NCI-H146 (cell line): Measurements from ENCODE around the gene PTCH1.

ENCODE experiments used
- DNase-seq: peaks from one replicate; lab custom pipeline; 2025; lab: John Stamatoyannopoulos, UW

The PTCH1 gene

DNA sequence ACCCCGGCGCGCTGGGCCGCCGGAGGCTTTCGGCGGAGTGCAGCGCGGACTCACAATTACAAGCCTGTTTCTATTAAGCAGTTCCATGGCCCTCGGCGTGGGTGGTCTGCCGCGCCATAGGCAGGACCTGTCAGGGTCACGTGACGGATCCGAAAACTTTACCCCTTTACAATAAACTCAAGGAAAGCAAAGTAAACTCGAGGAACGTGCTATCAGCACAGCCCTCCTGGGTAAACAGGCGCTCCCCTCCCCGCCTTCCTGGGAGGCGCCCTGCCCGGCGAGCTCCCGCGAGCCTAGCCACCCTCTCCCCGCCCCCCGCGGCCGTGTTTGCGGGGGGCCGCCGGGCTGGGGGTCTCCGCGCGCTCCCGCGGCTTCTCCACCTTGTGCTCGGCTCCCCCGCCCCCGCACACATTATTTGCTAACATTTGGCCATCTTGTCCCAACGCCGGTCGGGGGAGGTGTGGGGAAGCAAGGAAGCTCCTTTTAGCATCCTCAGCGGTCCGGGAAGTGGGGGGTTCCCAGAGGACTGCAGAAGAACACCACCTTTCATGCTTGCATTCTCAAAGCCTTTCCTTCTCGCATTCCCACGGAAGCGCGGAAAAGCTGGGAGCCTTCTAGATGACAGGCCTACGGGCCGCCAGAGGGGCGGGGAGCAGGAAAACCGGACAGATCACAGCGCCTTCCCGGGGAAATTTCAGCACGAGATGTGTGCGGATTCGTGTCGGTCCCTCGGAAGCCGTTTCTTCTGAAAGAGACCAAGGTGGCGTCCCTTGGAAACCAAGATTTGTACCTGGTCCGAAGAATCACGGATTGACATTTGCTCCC lies at the start of gene PTCH1:
PTCH1 (minus strand) TSS at position 238 of the 825 bp plus-strand sequence.
- peak; percentile 9 for DNase-seq

DNA sequence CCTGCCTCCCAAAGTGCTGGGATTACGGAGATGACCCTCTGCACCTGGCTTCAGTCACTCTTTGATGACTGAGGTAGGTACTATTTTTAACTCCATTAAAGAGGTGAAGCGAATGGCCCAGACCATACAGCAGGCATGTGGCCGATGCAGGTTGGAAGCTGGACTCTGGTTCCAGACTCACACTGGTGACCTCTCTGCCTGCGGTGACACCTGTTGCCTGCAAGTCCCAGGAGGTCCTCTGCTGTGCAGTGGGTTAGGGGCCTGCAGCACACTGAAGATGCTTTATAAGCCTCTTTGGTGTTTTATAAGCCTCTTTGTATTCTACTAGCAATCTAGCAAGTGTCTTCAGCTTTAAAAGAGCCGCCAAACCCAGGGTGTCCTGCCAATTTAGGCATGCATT lies 49.2 kb upstream of the PTCH1 start:
- no peak for DNase-seq

DNA sequence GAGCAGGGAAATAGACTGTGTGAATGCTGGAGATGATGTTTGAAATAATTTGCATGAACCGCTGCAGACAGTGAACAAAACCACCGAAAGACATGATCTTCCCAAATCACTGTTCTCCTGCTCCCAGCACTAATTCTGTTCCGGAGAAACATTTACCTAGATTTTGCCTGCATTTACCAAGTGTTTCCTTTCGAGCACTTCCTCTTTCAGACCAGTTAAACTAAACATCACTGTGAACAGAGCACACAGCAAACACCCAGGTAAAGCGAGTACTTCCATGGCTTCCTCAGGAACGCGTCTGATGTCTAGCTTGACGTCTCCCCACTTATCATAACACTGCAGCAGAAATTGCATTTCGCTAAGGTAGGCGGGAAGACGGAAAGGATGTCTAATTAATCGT lies 45.1 kb upstream of the PTCH1 start:
- no peak for DNase-seq

DNA sequence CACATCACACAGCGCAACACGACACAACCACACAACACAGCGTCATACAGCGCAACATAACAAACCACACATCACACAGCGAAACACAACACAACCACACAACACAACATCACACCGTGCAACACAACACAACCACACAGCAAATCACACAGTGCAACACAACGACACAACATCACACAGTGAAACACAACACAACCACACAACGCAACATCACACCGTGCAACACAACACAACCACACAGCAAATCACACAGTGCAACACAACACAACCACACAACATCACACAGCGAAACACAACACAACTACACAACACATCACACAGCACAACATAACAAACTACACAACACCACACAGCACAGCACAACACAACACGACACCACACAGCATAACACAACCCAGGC lies 40.4 kb upstream of the PTCH1 start:
- no peak for DNase-seq

DNA sequence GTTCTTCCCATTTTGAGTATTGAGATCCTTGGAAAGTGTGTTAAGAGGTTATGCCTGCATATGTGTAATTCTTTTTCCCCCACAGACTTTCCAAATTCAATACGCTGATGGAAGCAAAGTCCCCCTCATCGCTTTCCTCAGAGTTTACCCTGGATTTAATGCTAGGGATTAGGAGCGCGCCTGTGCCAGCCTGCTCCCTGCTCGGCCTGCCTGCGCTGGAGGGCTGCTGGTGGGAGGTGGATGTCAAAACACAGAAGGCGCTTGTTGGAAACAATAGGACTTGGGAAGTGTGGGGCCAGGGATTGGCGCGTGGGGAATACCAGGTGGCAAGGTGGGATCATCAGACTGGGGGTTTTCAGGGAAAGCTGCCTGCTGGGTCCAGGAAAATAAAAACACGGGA lies 39.8 kb upstream of the PTCH1 start:
- DNase-seq: no peak

DNA sequence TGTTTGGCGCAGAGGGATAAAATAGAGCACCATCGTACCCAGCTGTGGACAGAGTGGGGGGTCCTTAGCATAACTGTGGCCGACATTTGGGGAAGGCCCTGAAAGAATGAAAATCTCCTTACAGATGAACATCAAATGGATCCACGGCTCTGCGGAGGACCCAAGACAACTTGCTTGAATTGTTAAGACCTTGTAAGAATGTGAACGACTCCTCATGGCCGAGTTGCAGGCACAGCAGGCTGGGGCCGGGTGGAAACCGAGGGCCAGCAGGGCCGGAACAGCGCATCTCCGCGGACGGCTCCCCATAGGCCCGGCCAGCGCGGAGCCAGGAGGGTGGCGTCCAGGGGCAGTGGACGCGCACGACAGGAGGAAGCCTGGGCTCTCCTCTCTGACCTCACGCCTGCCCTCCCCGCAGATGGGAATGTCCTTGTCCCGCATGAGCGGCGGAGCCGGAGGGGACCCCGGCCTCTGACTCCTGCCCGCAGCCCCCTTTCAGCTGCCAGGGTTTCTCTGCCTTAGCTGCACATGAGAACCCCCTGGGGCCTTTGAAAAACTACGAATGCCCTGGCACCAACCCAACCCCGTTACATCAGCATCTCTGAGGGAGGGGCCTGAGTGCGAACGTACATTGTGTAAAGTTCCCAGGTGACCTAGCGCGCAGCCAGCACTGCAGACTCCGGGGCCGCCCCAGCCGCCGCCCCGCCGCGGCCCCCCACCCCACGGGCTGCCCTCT lies 36.2 kb upstream of the PTCH1 start:
- DNase-seq: no peak

DNA sequence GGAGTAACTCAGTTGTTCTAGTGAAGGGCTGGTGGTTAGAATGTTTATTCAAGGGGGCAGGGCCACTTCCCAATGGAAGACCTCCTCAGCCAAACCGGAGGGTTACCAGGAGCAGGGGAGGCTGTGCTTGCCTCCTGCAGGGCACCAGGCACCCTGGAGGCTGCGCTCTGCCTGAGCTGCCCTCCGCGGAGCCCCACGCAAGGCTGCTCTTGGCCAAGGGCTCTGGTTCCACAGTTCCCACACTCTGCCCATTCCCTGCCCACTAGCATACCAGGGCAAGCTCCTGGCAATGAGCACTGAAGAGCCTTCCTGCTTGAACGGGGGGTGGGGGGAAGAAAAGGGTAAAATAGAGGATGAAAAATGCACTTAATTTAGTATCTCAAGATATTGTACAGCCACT lies 35.5 kb upstream of the PTCH1 start:
- no peak for DNase-seq

DNA sequence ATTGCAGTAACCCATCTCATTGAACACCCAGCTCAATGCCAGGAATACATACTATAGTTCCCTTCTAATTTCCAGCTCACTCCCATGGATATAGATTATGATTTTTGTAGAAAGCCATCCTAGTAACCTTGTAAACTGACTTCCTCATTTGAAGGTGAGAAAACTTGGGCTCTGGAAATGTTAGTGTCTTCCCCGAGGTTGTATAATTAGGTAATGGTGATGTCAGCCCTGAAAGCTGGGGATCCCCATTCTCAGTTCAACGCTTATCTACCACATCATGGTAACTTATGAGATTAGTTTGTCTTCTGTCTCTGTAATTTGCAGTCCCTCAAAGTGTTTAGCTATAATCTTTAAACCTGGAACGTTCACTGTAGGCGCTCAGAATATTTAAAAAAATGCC lies 34.6 kb upstream of the PTCH1 start:
- no peak for DNase-seq

DNA sequence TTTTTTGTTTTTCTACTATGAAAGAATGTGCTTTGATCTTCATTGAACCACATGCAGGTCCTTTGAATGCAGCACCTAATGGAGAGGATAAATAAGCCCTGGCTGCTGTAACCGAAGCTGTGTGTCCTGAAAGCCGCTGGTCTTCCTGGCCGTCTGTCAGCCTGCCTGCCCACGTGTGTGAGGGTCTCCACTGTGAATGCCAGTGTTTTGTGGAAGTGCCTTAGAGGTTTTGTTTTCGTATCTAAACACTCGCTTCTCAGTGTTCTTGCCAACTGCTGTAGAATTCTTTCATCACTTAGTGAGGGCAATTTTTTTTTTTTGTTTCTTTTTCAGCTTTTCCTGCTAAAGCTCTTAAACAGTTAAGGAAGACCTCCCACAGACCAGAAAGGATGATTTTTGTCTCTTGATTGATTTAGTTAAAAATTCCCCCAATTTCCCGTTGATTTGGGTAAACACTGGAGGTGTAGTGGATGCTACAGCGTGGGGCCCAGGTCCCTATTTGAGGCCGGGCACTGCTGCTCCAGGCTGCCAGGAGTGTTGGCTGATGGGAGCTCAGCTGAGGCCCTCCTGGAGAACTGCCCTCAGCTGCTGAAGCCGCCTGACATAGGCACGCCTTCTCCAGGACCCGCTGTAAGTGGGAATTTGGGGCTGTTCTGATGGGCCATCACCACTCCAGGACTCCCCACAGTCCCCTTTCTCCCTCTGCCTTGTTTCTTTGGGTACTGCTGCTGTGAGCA lies 29.2 kb upstream of the PTCH1 start:
- DNase-seq: no peak

DNA sequence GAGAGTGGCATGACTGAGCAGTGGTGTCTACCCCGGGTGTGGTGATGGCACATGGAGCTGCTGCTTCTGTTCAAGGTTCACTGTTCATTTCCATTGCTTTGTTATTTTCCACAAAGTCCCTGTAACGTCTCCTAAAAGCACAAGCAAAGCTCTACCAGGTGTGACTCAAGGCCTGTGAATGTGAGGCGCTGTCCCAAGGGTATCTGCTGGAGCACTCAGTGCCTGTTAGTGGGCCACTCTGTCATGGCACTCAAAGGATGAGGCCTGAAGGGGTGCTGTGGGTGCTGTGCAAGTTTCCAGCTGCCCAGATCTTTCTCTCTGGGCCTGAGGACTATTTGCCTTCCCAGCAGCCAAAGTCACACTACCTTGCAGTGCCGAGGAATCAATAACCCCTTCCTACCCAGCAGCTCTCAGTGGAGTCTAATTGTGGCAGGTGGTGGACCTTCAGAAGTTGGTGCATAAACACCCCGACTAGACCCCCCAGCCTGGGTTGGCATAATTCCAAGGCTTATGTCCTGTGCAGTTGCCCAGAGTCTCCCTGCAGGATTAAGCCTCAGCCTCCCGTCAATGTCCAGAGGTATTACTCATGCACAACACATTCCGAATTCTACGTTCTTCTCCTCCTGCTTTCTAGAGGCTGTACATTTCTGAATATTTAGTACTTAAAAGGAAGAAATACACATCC lies 17.4 kb upstream of the PTCH1 start:
- DNase-seq: no peak

DNA sequence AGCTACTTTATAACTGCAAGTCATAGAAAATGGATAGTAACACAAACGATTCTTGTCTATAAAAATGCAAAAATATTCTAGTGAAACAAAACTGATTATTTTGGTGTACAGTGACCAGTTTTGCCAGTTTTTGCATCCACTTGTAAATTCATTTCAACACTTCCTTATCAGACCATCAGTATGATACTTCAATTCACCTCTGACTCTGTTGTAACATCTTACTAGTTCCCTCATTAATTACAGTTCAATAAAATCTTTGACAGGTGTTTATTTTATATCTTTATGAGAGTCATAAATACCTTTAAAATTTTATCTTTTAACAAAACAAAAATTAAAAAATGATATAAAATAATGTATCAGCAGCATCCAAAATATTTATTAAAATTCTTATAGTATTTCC lies 13.1 kb upstream of the PTCH1 start:
- no peak for DNase-seq

DNA sequence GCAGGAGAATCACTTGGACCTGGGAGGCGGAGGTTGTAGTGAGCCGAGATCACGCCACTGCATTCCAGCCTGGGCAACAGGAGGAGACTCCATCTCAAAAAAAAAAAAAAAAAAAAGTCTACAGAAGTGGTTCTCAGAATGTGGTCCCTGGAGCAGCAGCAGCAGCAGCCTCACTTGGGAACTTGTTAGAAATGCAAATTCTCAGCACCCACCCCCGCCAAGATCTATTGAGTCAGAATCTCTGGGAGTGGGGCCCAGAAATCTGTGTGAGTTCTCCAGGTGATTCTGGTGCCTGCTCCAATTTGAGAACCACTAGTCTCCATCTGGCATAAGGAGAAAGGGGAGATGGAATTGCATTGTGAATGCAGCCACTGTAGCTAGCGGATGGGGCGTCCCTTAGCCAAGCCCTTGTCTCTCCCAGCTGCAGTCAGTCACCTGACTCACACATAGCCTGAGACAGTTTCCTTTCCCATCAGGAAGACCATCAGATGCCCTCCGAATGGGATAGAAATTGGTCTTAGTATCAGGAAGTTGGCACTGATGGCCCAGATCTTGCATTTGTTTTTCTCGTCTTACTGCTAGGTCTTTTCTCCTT lies 12.2 kb upstream of the PTCH1 start:
- no peak for DNase-seq

DNA sequence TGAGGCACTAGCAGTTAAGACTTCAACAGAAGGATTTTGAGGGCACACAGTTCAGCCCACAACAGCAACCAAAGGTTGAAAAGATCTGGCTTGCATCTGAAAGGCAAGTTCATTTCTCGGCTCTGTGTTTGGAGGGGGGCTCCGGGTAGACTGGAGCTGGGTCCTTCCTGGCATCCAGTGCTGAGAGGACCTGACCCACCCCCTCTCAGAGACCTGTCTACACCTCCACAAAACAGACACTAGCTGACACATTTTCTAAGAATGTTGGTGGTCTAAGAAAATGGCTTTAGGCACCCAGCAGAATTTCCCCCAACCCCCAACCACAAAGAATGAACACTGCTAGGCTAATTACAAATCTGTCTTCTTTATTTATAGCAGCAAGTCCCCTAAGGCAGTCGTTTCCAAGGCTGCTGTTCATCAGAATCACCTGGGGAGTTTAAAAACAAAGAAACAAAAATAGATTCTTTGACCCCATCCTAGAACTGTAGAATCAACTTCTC lies 6.2 kb upstream of the PTCH1 start:
- no peak for DNase-seq

DNA sequence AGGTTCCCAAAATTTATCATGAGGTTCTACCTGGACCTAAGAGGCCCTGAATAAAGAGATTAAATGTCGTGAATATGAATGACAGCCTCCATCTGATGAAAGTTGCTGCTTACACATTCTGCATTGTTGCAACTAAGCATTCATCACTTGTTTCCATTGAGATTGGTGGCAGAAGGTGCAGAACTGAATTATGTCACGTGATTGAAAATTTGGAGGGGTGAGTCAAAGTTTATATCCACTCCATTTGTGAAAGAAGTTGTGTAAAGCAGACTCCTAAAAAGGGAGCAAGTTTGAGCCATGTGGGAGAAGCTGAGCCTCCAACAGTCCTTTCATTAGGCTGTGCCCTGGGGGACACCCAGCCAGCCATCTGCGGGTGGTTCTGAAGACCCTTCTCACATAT lies 4.9 kb upstream of the PTCH1 start:
- DNase-seq: no peak

DNA sequence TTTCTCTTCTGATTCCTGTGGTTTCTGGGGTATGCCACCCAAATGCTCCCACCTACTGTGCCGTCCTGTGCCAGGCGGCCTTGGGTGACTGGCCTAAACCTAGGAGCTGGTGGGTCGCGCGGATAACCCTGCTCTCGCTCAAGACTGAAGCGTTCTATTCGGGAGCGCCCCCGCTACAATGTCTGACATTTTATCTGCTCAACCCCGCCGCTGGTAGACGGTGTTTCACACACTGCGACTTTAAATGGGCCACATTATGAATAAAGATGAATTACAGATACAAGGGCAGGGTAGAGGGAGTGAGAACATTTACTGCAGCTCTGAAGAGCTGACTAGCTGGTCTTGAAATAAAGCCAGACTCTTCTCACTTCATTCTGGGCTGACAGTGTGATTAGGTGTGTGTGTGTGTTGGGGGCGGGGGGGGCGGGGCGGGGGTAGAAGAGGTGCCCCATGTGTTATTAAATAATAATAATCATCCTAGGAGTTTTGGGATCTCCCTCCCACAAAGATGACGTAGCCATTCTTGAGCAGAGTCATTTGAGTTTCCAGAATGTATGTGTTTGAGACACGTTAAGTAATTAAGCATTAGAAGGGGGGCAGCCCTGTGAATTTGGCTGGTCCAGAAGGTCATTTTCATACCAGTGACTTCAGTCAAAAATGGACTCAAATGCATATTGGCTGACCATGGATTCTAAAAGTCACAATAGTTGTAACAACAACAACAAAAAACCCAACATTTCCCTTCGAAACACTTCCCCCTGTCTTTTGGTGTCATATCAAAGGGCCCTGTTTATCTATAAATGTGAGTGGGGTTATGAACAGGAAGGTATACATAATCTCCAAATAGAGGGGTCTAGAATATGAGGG lies 1.0 kb upstream of the PTCH1 start:
- DNase-seq: no peak

DNA sequence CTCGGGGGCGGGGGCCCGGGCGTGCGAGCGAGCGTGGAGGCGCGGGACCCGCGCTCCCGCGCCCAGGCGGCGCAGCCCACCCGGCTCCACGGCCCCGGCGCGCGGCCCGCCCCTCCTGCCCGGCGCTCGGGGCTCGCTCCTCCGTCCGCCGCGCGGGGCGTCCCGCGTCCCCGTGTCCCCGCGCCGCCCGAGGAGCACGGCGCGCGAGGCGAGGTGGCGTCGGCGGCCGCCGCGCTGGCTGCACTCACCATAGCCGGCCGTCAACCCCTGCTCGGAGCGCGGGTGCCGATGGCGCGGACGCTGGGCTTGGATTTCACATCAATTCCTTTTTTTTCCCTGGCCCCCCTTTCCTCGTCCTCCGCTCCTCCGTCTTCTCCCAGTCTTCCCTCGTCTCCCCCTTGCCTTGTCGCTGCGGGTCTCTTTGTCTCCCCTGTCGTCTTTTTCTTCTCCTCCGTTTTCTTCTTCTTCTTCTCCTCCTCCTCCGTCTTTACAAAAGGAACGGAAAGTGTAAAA lies 494 bp downstream of the PTCH1 start:
- no peak for DNase-seq

DNA sequence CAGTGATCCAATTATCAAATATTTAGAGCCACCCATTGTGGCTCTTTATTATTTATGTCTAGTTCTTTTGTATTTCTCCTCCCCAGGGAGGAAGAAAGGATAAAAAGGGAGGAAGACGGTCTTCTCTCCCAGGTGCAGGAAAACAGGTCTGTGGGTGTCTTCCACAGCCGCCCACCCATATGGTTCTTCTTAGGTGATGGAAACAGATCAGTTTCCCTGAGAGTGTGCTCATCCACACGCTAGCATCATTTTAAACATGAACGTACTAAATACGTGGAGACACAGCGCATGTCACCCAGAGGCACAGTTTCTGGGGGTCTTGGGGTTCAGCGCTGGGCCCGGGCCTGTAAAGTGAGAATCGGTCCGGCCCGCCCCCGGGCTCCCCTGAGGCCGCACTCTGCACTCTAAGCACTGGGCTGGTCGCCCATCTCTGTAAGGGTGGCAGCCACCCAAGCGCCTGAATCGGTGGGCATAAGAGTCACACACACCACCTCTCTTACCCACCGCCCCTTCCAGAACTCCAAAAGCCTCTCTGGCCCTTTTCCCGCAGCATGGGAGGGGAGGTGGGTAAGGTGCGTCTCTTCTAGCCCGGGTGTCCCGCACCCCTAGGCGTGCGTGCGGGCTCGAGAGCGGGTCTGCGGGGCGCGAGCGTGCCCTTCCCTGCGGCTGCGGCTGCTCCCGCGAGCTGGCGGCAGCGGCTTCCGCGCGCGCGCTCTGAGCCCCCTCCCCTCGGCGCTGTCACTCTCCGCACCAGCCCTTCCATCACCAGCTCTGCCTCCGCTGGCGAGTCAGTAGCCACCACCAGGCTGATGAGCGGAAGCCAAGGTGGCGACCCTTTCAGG lies 1.3 kb downstream of the PTCH1 start:
- peak; percentile 26 for DNase-seq

DNA sequence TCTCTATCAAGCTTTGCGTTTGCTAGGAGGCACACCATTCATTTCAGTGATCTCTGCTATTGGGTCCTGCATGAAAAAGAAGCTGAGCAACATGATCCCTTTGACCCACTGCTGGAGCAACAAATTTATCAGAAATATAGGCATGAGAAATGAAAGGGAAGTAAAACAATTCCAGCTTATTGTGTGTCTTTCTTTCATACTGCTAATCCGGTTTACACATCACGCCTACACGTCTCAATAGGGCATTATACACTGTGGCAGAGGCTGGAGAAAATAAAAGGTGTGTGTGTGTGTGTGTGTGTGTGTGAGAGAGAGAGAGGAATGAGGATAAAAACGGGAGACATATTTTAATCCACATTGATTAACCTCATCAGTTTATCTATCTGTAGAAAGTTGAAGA lies 2.4 kb downstream of the PTCH1 start:
- no peak for DNase-seq

DNA sequence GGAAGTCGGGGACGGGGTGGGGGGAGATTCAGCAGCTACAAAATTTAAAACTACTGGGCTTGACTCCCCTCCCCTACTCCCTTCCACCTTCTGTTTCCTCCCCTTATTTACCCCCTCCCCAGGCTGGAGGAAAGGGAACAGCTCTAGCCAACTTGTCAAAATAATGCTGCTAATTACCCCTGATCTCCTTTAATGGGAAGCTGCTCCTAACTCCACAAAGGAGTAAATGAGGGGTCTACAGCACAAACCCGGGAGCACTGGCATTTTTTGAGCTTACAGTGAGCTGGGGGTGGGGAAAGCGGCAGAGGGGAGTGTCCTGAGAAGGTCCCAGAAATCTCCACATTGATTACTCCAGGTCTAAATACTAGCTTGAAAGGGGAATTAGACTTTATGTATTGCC lies 3.1 kb downstream of the PTCH1 start:
- DNase-seq: no peak

DNA sequence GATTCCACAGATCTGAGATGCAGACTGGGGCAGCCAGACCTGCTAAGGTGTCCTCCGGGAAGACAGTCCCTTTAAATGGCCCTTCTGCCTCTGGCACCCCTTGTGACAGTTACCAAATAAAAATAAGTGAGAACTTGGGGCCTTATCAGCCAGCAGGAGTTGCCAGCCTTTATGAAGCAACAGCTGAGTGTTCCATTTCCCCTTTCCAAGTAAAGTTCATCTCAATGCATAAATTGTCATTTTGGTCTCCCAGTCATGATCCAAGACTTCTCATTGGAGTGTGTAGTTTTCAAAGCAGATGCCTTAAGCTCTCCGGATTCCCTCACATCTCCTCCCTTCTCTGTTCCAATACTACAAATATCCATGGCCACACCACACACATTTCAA lies 4.1 kb downstream of the PTCH1 start:
- no peak for DNase-seq
